ENCODE results near the gene TMOD1. TPM values are rescaled to one million over a fixed set of nuclear protein-coding genes. Genes with fewer than 3 reads are reported as not detected.

TMOD1 gene
- total RNA-seq, 1 donor from 2014 or later, result 5.8 TPM

- no peak for DNase-seq (ENCODE audit: low spot score)
Measured at GRCh38 chr9:97515662-97516061, 14.2 kb downstream of the TMOD1 start.

DNA sequence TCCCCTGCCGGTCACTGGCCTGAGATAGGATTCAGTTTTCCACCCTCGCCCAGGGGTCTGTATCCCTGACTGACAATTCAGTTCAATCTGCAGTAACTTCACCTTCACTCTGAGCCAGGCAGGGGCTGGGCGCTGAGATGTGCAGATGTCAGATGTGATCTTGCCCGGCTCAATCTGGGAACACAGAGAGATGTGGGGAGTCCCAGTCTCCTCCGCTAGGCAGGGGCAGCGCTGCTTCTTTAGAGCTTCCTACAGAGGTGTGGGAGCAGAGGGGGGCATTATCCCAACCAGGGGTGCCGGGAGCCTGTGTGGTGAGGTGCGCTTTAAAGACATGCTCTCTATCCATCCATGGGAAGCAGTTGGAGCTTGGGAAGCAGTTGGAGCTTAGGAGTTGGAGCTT, 14.6 kb downstream of the TMOD1 start:
- DNase-seq (ENCODE audit: low spot score), result no peak

- DNase-seq (ENCODE audit: low spot score), result peak; percentile 82
Measured at GRCh38 chr9:97517331-97518089, 16.0 kb downstream of the TMOD1 start.

DNA sequence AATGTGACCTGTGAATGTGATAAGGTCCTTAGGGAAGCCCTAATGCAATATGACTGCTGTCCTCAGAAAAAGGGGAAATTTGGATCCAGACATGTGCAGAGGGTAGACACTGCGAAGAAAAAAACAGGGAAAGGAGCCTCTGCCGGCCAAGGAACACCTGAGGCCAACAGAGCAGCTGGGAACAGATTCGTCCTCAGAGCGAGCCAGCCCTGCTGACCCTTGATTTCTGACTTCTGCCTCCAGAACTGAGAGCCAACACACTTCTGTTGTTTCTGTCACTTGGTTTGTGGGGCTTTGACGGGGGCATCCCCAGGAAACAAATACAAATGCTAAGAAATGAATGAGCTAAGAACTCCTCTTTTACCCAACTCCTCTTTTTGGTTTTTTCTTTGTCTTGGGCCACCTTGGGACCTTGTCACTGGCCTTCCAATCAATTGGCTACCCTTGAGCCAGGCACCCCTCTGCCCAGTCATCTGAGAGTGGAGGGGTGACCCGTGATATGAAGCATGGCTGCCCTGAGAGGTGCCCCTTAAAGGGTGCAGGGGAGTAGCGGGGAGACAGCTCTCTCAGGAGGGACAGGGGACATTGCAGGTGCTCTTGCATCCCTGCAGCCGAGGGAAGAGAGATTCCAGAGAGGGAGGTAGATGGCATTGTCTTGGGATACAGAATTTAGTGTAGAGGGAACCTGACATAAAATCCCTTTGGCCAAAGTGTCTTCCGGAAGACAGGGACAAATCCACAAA, 16.9 kb downstream of the TMOD1 start:
- peak; percentile 60 for DNase-seq (ENCODE audit: low spot score)

- peak; percentile 71 for DNase-seq (ENCODE audit: low spot score)
Measured at GRCh38 chr9:97518909-97519307, 17.4 kb downstream of the TMOD1 start.

DNA sequence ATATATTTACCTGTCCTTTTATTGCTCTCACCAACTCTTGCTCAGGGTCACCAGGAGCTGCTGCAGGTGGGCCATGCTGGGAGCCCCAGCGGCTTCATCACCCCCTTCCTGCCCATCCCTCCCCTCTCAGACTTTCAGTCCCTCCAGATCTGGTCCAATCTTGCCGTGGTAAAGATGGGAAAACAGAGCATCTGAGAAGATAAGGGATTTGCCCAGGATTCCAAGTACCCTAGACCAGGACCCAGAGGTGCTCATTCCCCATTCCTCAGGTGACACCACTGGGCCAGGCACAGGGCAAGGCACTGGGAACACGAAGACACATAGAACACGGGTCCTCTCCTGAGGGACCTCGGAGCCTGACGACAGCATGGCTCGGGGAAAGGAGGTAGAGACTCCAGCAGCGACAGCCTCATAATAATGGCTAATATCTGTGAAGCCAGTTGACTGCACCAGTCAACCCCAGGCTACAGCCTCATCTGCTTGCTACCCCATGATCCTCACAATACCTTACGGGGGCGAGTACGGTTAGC, 18.0 kb downstream of the TMOD1 start:
- peak; percentile 69 for DNase-seq (ENCODE audit: low spot score)

GRCh38 chr9:97521576-97522333, 20.3 kb downstream of the TMOD1 start:
- DNase-seq (ENCODE audit: low spot score), result peak; percentile 45

DNA sequence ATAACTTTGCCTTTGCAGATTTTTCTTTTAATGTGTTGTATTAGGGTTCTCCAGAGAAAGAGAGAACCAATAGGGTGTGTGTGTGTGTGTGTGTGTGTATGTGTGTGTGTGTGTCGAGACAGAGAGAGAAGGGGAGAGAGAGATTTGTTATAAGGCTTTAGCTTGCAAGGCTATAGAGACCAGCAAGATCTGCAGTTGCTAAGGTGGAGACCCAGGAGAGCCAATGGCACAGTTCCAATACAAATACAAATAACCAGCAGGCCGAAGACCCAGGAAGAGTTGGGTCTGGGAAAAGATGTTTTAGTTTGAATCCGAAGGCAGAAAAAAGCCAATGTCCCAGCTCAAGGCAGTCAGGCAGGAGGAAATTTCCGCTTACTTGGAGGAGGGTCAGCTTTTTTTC, 23.0 kb downstream of the TMOD1 start:
- no peak for DNase-seq (ENCODE audit: low spot score)

GRCh38 chr9:97525451-97525850, 24.0 kb downstream of the TMOD1 start:
- no peak for DNase-seq (ENCODE audit: low spot score)

GRCh38 chr9:97526895-97527575, 25.6 kb downstream of the TMOD1 start:
- peak; percentile 64 for DNase-seq (ENCODE audit: low spot score)

DNA sequence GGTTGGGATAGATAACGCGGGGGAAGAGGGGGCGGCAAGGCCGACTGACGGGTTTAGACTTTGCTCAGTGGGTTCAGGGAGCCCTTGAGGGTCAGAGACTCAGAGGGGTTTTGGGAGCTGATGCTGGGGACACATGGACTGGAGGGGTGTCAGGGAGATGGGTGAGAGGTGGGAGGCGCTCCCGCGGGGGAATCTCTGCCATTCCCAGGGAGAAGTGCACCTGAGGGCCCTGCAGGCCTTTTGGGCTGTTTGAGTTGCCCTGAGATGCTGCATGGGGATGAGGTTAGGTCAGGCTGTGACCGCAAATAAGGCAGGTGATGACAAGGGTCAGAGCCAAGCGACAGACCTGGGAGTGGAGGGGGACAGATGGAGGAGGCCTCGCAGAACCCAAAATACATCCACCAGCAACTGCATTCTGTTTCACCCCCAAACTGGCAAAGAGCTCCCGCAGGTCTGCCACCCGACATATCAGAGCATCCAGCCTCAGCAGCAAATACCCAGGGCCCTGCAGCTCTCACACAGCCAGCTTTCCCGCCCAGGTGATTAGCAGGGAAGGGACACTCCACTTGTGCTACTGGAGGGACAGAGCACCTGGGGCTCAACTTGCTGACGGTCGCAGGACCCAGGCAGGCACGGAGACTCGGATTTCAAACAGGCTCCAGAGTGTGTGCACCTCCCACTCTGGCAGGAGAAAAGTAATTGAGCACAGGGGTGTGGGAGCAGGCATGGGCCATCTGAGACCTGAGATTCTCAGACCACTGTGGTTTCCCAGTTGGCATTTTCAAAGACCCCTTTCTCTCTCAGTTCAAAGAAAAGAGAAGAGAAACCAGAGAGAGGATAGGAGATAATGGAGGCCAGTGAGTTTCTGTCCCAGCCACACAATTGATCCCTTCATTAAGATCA, 26.4 kb downstream of the TMOD1 start:
- DNase-seq (ENCODE audit: low spot score), result peak; percentile 76

DNA sequence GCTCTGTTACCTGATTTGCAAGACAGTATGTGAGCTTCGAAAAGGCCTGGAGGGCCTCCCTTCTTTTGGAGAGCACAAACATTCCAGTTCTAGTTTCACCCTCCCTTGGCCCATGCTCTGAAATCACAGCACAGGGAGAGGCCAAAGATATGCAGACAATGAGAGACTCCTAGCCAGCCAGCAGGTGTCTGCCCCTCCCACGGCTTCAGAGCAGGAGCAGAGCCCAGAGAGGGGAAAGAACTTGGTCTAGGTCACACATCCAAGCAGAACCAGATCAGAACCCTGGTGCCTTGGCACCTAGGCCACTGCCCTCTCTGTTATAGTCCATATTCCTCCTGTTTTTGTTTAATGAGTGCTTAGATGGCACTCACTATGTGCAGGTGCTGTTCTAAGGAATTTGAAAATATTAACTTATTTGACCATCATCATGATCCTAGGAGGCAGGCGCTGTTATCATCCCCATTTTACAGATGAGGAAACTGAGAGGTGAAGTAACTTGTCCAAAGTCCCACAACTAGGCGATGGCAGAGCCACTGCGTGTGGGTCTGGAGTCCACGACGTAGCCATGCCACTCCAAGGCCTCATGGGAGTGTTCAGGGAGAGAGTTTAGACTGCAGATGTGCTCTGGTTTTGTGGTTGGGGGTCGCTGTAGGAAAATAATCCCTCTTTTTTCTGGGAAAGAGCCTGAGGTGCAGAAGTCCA, 27.2 kb downstream of the TMOD1 start:
- DNase-seq (ENCODE audit: low spot score), result peak; percentile 60

GRCh38 chr9:97529363-97530076, 28.1 kb downstream of the TMOD1 start:
- peak; percentile 41 for DNase-seq (ENCODE audit: low spot score)

DNA sequence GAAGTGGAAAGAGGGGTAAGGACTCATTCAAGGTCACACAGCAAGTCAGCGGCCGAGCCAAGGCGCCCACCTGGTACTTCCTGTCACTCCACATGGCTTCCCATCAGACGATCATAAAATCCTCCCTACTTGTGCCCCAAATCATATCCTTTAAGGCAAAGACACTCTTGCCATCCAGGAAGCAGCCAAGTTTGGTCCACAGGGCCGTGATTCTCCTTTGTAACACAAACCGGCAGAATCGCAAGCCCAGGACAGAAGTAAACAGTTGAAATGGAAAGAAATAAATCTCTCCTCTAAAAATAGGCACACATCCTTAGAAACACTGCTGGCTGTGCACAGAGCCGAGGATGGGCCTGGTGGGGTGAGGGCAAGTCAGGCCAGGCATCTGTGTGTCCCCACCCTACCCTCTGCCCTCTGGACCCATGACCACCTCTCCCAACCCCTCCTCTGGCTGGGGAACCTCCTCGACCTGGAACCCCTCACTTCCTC, 30.5 kb downstream of the TMOD1 start:
- peak; percentile 65 for DNase-seq (ENCODE audit: low spot score)

GRCh38 chr9:97534185-97534584, 32.7 kb downstream of the TMOD1 start:
- peak; percentile 11 for DNase-seq (ENCODE audit: low spot score)

GRCh38 chr9:97534961-97535594, 33.6 kb downstream of the TMOD1 start:
- peak; percentile 72 for DNase-seq (ENCODE audit: low spot score)

GRCh38 chr9:97535771-97536170, 34.3 kb downstream of the TMOD1 start:
- DNase-seq (ENCODE audit: low spot score), result no peak

DNA sequence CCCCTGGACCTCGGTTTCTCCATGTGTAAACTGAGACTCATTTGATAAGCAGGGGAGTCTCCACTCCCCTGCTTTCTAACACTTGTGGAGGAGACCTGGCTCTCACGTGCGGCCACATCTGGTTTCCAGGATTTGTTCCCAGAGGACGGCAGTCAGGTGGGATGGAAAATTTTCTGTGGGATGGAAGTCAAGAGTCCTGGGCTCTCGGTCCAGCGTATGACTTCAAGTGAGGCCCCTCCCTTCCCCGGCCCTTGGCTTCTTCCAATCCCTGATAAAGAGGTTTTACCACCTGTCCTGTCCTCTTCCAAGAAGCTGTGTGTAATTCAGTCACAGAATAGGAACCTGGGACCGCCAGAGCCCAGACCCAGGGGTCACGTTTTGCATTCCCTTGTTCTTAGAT, 35.0 kb downstream of the TMOD1 start:
- DNase-seq (ENCODE audit: low spot score), result no peak

All from mesenteric fat pad (tissue), 1 donor.